GM23248 (cell line): Measurements from ENCODE around the gene ARHGEF1. TPM values are rescaled to one million over a fixed set of nuclear protein-coding genes. Genes with fewer than 3 reads are reported as not detected.

Experiments used
- DNase-seq: peaks from one replicate; pipeline ENCODE4 v3.0.0-alpha.2; 2015
- H2AFZ ChIP-seq: fragments of 200-600 bp; sonication (generic); 2 replicates; pipeline ENCODE4 v1.6.1; 2016; ENCODE audit warnings: antibody characterized with exemption
- H3F3A ChIP-seq: fragments of 200-600 bp; sonication (generic); 2 replicates; pipeline ENCODE4 v1.6.1; 2016; ENCODE audit warnings: mild to moderate bottlenecking, antibody characterized with exemption, mixed run types; ENCODE audit not compliant: insufficient read depth
- H3K27ac ChIP-seq: fragments of 200-600 bp; sonication (generic); 2 replicates; pipeline ENCODE4 v1.5.1; 2016; ENCODE audit warnings: mild to moderate bottlenecking
- H3K27me3 ChIP-seq: fragments of 200-600 bp; sonication (generic); replicated peaks from 2 replicates; pipeline ENCODE4 v1.6.1; 2016; ENCODE audit warnings: mild to moderate bottlenecking; ENCODE audit not compliant: insufficient read depth
- H3K36me3 ChIP-seq: fragments of 200-600 bp; sonication (generic); 2 replicates; pipeline ENCODE4 v1.6.1; 2016; ENCODE audit warnings: low read depth, mild to moderate bottlenecking
- H3K4me1 ChIP-seq: fragments of 200-600 bp; sonication (generic); 2 replicates; pipeline ENCODE4 v1.6.1; 2016; ENCODE audit warnings: mild to moderate bottlenecking; ENCODE audit not compliant: insufficient read depth
- H3K4me2 ChIP-seq: fragments of 200-600 bp; sonication (generic); one replicate; pipeline ENCODE4 v1.6.1; 2016; ENCODE audit warnings: mild to moderate bottlenecking; ENCODE audit not compliant: unreplicated experiment
- H3K4me3 ChIP-seq: fragments of 200-600 bp; sonication (generic); 2 replicates; pipeline ENCODE4 v1.5.1; 2016; ENCODE audit warnings: mild to moderate bottlenecking
- H3K79me2 ChIP-seq: fragments of 200-600 bp; sonication (generic); 2 replicates; pipeline ENCODE4 v1.6.1; 2016; ENCODE audit warnings: mild to moderate bottlenecking; ENCODE audit not compliant: insufficient read depth
- H3K9ac ChIP-seq: fragments of 200-600 bp; sonication (generic); 2 replicates; pipeline ENCODE4 v1.6.1; 2016; ENCODE audit warnings: mild to moderate bottlenecking
- H3K9me2 ChIP-seq: fragments of 200-600 bp; sonication (generic); 2 replicates; pipeline ENCODE4 v1.6.1; 2016; ENCODE audit warnings: mixed run types, mild to moderate bottlenecking, moderate library complexity; ENCODE audit not compliant: insufficient read depth
- H3K9me3 ChIP-seq: fragments of 200-600 bp; sonication (generic); one replicate; pipeline ENCODE4 v1.6.1; 2017; ENCODE audit warnings: low read depth
- H4K20me1 ChIP-seq: fragments of 200-600 bp; sonication (generic); 2 replicates; pipeline ENCODE4 v1.6.0; 2016; ENCODE audit not compliant: insufficient read depth
- EZH2 ChIP-seq: fragments of 200-600 bp; sonication (generic); IDR thresholded peaks from 2 replicates; pipeline ENCODE4 v1.6.1; 2018; ENCODE audit warnings: antibody characterized with exemption, mild to moderate bottlenecking; ENCODE audit not compliant: insufficient read depth, poor library complexity, severe bottlenecking
- EZH2phosphoT487 ChIP-seq: fragments of 200-600 bp; sonication (generic); IDR thresholded peaks from 2 replicates; pipeline ENCODE4 v1.6.1; 2018; ENCODE audit warnings: antibody characterized with exemption, moderate library complexity, mild to moderate bottlenecking, low read depth; ENCODE audit not compliant: insufficient read depth
- WGBS, 2 experiments: methylation state at CpG; one replicate each; pipeline ENCODE4 v1.1.6; 2015 to 2017; ENCODE audit warnings: low lambda C conversion rate in 2 of 2, low coverage in 1 of 2; ENCODE audit errors: missing lambda C conversion rate in 2 of 2; 5-methylcytosine and 5-hydroxymethylcytosine counted together
- in situ Hi-C: fragments of 300-500 bp; cut with MboI; formaldehyde crosslinking; loops from 2 replicates; pipeline ENCODE4 v1.15.0; 2020
- polyA plus RNA-seq: library from polyadenylated mRNA; unstranded; fragments of >200 nt; fragmentation: Nextera tagmentation; extraction: Ambion mirVana; gene quantifications from 2 replicates; pipeline ENCODE4 v1.2.1, GENCODE V29; 2016
- total RNA-seq: library from RNA; depleted of rRNA; stranded (reverse); fragments of >200 nt; shearing (Covaris generic); gene quantifications from 2 replicates; pipeline ENCODE4 v1.2.3, GENCODE V29; 2014

Gene ARHGEF1
- total and polyA plus RNA-seq, 2 experiments from 2014 or later: 46.2 to 49.6 TPM

- Histone ChIP-seq H3K9me2 (no peaks in the 10 kb centered on the region), H3K9me3 (no peaks in the 10 kb centered on the region), H3F3A (peaks cover 52% of the 10 kb centered on the region), H3K4me3 (peak overlapping the region; percentile 76), H3K4me1 (peaks cover 30% of the 10 kb centered on the region), H4K20me1 (0 out of 2 replicates have a peak, but pooled peaks cover 15% of the 10 kb centered on the region), H3K36me3 (peaks cover 48% of the 10 kb centered on the region), H3K27me3 (no peaks in the 10 kb centered on the region), H3K9ac (peak overlapping the region; percentile 99), H3K27ac (no peak overlapping the region), H3K79me2 (peaks cover 68% of the 10 kb centered on the region), H3K4me2 (peak overlapping the region; percentile 93), H2AFZ (no peak overlapping the region)
- in situ Hi-C loops: no loop called here
- no peak for TF ChIP-seq EZH2
- TF ChIP-seq EZH2phosphoT487: no peak
- DNase-seq: no peak
- 83 to 85% methylated on average over 9 of the region's 9 CpGs for WGBS, 2 experiments
These were observed 21.1 kb upstream of the ARHGEF1 start for GRCh38 chr19:41861846-41862245.

DNA sequence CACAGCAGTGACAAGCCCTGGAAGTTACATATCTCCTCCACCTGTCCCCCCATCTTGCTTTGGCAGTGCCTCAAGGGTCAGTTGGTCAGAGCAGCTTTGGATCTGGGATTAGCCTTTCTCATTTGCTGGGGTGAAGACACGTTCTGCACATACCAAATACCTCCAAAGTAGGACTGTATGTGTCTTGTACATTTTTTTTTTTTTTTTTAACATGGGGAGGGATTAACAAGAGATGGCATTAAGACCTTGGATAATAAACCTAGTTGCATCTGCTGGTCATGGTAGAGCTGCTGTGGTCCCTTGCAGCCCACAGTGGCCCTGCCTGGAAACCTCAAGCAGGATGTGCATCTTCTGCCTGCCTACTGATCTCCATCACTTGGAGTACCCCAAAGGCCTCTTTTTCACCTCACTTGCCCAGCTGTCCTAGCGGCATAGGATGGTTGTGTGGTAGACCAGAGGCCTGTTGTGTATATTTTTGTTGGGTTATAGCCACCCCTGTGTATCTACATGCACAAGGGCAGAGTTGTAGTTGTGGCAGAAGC lies 20.5 kb upstream of the ARHGEF1 start:
- no peak for TF ChIP-seq EZH2phosphoT487
- TF ChIP-seq EZH2: no peak
- peak overlapping the region; percentile 76 for H3K4me3 ChIP-seq
- 54 to 57% methylated on average over 2 of the region's 2 CpGs for WGBS, 2 experiments
- H3K27ac ChIP-seq: no peak overlapping the region
- peaks cover 55% of the 10 kb centered on the region for H3K36me3 ChIP-seq
- peaks cover 74% of the 10 kb centered on the region for H3K79me2 ChIP-seq
- in situ Hi-C loops: no loop called here
- H3K4me2 ChIP-seq: peak overlapping the region; percentile 93
- H3K9me3 ChIP-seq: no peaks in the 10 kb centered on the region
- H3K27me3 ChIP-seq: no peaks in the 10 kb centered on the region
- H2AFZ ChIP-seq: no peak overlapping the region
- H3K9me2 ChIP-seq: no peaks in the 10 kb centered on the region
- H3F3A ChIP-seq: peaks cover 59% of the 10 kb centered on the region
- H4K20me1 ChIP-seq: 0 out of 2 replicates have a peak, but pooled peaks cover 15% of the 10 kb centered on the region
- no peak for DNase-seq
- H3K4me1 ChIP-seq: peaks cover 30% of the 10 kb centered on the region
- peak overlapping the region; percentile 99 for H3K9ac ChIP-seq

GRCh38 chr19:41863209-41863931 lies 19.6 kb upstream of the ARHGEF1 start:
- Histone ChIP-seq H2AFZ (no peak overlapping the region), H3K27me3 (no peaks in the 10 kb centered on the region), H3K9ac (peak overlapping the region; percentile 99), H3F3A (peaks cover 67% of the 10 kb centered on the region), H3K4me1 (peaks cover 30% of the 10 kb centered on the region), H3K27ac (no peak overlapping the region), H4K20me1 (0 out of 2 replicates have a peak, but pooled peaks cover 19% of the 10 kb centered on the region), H3K79me2 (peaks cover 83% of the 10 kb centered on the region), H3K36me3 (peaks cover 64% of the 10 kb centered on the region), H3K9me3 (no peaks in the 10 kb centered on the region), H3K9me2 (no peaks in the 10 kb centered on the region), H3K4me2 (peak overlapping the region; percentile 47), H3K4me3 (no peak overlapping the region)
- 83 to 87% methylated on average over 11 of the region's 11 CpGs for WGBS, 2 experiments
- in situ Hi-C loops: no loop called here
- no peak for DNase-seq
- TF ChIP-seq EZH2 (no peak), EZH2phosphoT487 (no peak)

GRCh38 chr19:41864374-41864773 lies 18.6 kb upstream of the ARHGEF1 start:
- no peak overlapping the region for H3K4me2 ChIP-seq
- TF ChIP-seq EZH2phosphoT487 (no peak), EZH2 (no peak)
- peaks cover 27% of the 10 kb centered on the region for H3K4me1 ChIP-seq
- H4K20me1 ChIP-seq: peaks cover 28% of the 10 kb centered on the region; the same call in 1 of the 2 replicates
- no peak overlapping the region for H3K4me3 ChIP-seq
- H3K27ac ChIP-seq: no peak overlapping the region
- H3K9ac ChIP-seq: peak overlapping the region; percentile 12; the same call in 1 of the 2 replicates
- H3K9me2 ChIP-seq: no peaks in the 10 kb centered on the region
- H2AFZ ChIP-seq: no peak overlapping the region
- no peaks in the 10 kb centered on the region for H3K27me3 ChIP-seq
- H3K36me3 ChIP-seq: peaks cover 72% of the 10 kb centered on the region
- H3F3A ChIP-seq: peaks cover 73% of the 10 kb centered on the region
- in situ Hi-C loops: no loop called here
- H3K9me3 ChIP-seq: no peaks in the 10 kb centered on the region
- 80% methylated on average over 5 of the region's 5 CpGs for WGBS, 2 experiments
- peaks cover 86% of the 10 kb centered on the region for H3K79me2 ChIP-seq
- DNase-seq: no peak
